HCT116 (cell line): ENCODE measurements around the gene MTURN. TPM values are rescaled to one million over a fixed set of nuclear protein-coding genes. Genes with fewer than 3 reads are reported as not detected.

Experiments
- ATAC-seq: fragments of 200-7000 bp; cut with Tn5 transposase; 2 replicates; pipeline ENCODE4 v1.9.1; 2020; ENCODE audit warnings: mild to moderate bottlenecking, moderate library complexity
- BruUV-seq: library from RNA; stranded (reverse); fragments of 400-500 nt; replicated peaks from 2 replicates; lab custom pipeline; 2021; lab: Mats Ljungman, UMichigan
- CTCF ChIA-PET: fragments of 300-600 bp; sonication (Branson Sonifier 250); formaldehyde crosslinking; loops from one replicate; lab custom pipeline; 2021; ENCODE audit warnings: antibody characterized with exemption; lab: Charles Lee
- POLR2A ChIA-PET: fragments of 300-600, 350-600 bp; sonication (Branson Sonifier 250); formaldehyde crosslinking; loops from one replicate; lab custom pipeline; 2021; ENCODE audit warnings: antibody characterized with exemption; lab: Charles Lee
- RAD21 ChIA-PET, 2 experiments: fragments of 300-600 bp; sonication (Branson Sonifier 250); formaldehyde crosslinking; loops; one replicate each; lab custom pipeline; 2023; ENCODE audit warnings: low total read pairs in 2 of 2; ENCODE audit not compliant: uncharacterized antibody in 2 of 2, unreplicated experiment in 2 of 2, low non-redundant PET in 1 of 2; lab: Charles Lee
- DNase-seq: peaks from one replicate; pipeline ENCODE4 v3.0.0-alpha.2; 2010; ENCODE audit warnings: low read depth, low spot score
- H2AFZ ChIP-seq: fragments of 200-600 bp; shearing (Covaris generic), sonication (generic); 2 replicates; pipeline ENCODE4 v1.6.1; 2017; ENCODE audit warnings: low read depth, mixed run types, mixed read lengths, antibody characterized with exemption, low read length; ENCODE audit not compliant: poor library complexity, severe bottlenecking
- H3K27ac ChIP-seq: 2 replicates; pipeline ENCODE4 v1.5.1; 2012; ENCODE audit warnings: low read depth, low read length
- H3K27me3 ChIP-seq: fragments of 200-600 bp; sonication (generic); 2 replicates; pipeline ENCODE4 v1.6.1; 2016; ENCODE audit warnings: mixed run types, low read length, mixed read lengths; ENCODE audit not compliant: insufficient read depth
- H3K36me3 ChIP-seq, 2 experiments: fragments of 200-500 bp in 1 of 2; fragments of 200-600 bp in 1 of 2; sonication (Bioruptor generic) in 1 of 2; sonication (generic) in 1 of 2; 2 replicates each; pipeline versions ENCODE4 v1.5.1 to v1.6.1; 2014 to 2016; ENCODE audit warnings: low read length in 2 of 2, inconsistent platforms in 1 of 2, mixed read lengths in 1 of 2, mixed run types in 1 of 2; ENCODE audit not compliant: insufficient read depth in 2 of 2, control insufficient read depth in 1 of 2
- H3K4me1 ChIP-seq, 2 experiments: fragments of 200-600 bp in 1 of 2; sonication (generic) in 1 of 2; 2 replicates each; pipeline versions ENCODE4 v1.5.1 to v1.6.1; 2012 to 2017; ENCODE audit warnings: low read length in 2 of 2, inconsistent platforms in 1 of 2, mild to moderate bottlenecking in 1 of 2, mixed read lengths in 1 of 2, mixed run types in 1 of 2, moderate library complexity in 1 of 2; ENCODE audit not compliant: insufficient read depth in 2 of 2, control insufficient read depth in 1 of 2
- H3K4me2 ChIP-seq: fragments of 200-600 bp; sonication (generic); 2 replicates; pipeline ENCODE4 v1.6.1; 2017; ENCODE audit warnings: mixed run types, low read length, mixed read lengths
- H3K4me3 ChIP-seq, 2 experiments: fragments of 200-600 bp in 1 of 2; sonication (generic) in 1 of 2; replicated peaks in 1 of 2; 2 replicates each; pipeline ENCODE4 v1.5.1; 2011 to 2016; ENCODE audit warnings: low read length in 2 of 2, control low read depth in 1 of 2, low read depth in 1 of 2, mild to moderate bottlenecking in 1 of 2, mixed read lengths in 1 of 2, mixed run types in 1 of 2
- H3K79me2 ChIP-seq: fragments of 200-600 bp; sonication (generic); 2 replicates; pipeline ENCODE4 v1.6.1; 2017; ENCODE audit warnings: mild to moderate bottlenecking, mixed run types, low read length, moderate library complexity, mixed read lengths; ENCODE audit not compliant: insufficient read depth
- H3K9ac ChIP-seq: fragments of 200-600 bp; sonication (generic); 2 replicates; pipeline ENCODE4 v1.6.1; 2016; ENCODE audit warnings: low read length, mixed read lengths
- H3K9me2 ChIP-seq: fragments of 200-600 bp; sonication (generic), shearing (Covaris generic); 2 replicates; pipeline ENCODE4 v1.6.1; 2017; ENCODE audit warnings: mixed run types, mild to moderate bottlenecking, moderate library complexity; ENCODE audit not compliant: insufficient read depth
- H3K9me3 ChIP-seq, 2 experiments: fragments of 200-500 bp in 1 of 2; fragments of 200-600 bp in 1 of 2; sonication (Bioruptor generic) in 1 of 2; sonication (generic) in 1 of 2; 2 replicates each; pipeline ENCODE4 v1.6.1; 2014 to 2017; ENCODE audit warnings: low read length in 2 of 2, mixed read lengths in 2 of 2, inconsistent platforms in 1 of 2, low read depth in 1 of 2, mild to moderate bottlenecking in 1 of 2, mixed run types in 1 of 2, moderate library complexity in 1 of 2; ENCODE audit not compliant: control insufficient read depth in 1 of 2, insufficient read depth in 1 of 2
- H4K20me1 ChIP-seq: fragments of 200-600 bp; sonication (generic), shearing (Covaris generic); 2 replicates; pipeline ENCODE4 v1.6.1; 2017; ENCODE audit warnings: mixed run types, mild to moderate bottlenecking, moderate library complexity; ENCODE audit not compliant: insufficient read depth
- CBX3 ChIP-seq: IDR thresholded peaks from 2 replicates; pipeline ENCODE4 v1.6.1; 2012; ENCODE audit warnings: low read depth
- CEBPB ChIP-seq: IDR thresholded peaks from 2 replicates; pipeline ENCODE4 v1.6.1; 2012; ENCODE audit warnings: low read depth
- CTCF ChIP-seq, 3 experiments: fragments of 200-600 bp in 1 of 3; sonication (generic) in 1 of 3; IDR thresholded peaks in 2 of 3; conservative IDR thresholded peaks in 1 of 3; 2 replicates each; pipeline ENCODE4 v1.5.1; 2012 to 2017; ENCODE audit warnings: low read depth in 2 of 3, low read length in 2 of 3, antibody characterized with exemption in 1 of 3, borderline replicate concordance in 1 of 3, control low read depth in 1 of 3, mild to moderate bottlenecking in 1 of 3, mixed read lengths in 1 of 3, mixed run types in 1 of 3, moderate library complexity in 1 of 3; ENCODE audit not compliant: insufficient read depth in 1 of 3
- EGR1 ChIP-seq: IDR thresholded peaks from 2 replicates; pipeline ENCODE4 v1.6.1; 2012; ENCODE audit warnings: low read depth
- ELF1 ChIP-seq: IDR thresholded peaks from 2 replicates; pipeline ENCODE4 v1.6.1; 2012; ENCODE audit warnings: low read depth, borderline replicate concordance
- EZH2phosphoT487 ChIP-seq: fragments of 200-600 bp; IDR thresholded peaks from 2 replicates; pipeline ENCODE4 v1.6.1; 2018; ENCODE audit warnings: antibody characterized with exemption, borderline replicate concordance
- FOSL1 ChIP-seq: IDR thresholded peaks from 2 replicates; pipeline ENCODE4 v1.6.1; 2012; ENCODE audit warnings: low read depth
- JUND ChIP-seq: IDR thresholded peaks from 2 replicates; pipeline ENCODE4 v1.6.1; 2012
- MAX ChIP-seq: IDR thresholded peaks from 2 replicates; pipeline ENCODE4 v1.6.1; 2012
- POLR2A ChIP-seq: IDR thresholded peaks from 2 replicates; pipeline ENCODE4 v1.7.0; 2011; ENCODE audit warnings: borderline replicate concordance; ENCODE audit not compliant: insufficient read depth, insufficient read length; ENCODE audit errors: extremely low read depth
- RAD21 ChIP-seq: IDR thresholded peaks from 2 replicates; pipeline ENCODE4 v1.6.1; 2012; ENCODE audit warnings: low read depth, mild to moderate bottlenecking
- REST ChIP-seq: IDR thresholded peaks from 2 replicates; pipeline ENCODE4 v1.6.1; 2012; ENCODE audit warnings: low read depth
- SIN3A ChIP-seq: IDR thresholded peaks from 2 replicates; pipeline ENCODE4 v1.6.1; 2012; ENCODE audit warnings: low read depth
- SP1 ChIP-seq: IDR thresholded peaks from 2 replicates; pipeline ENCODE4 v1.6.1; 2012; ENCODE audit warnings: low read depth
- TCF7L2 ChIP-seq: IDR thresholded peaks from 2 replicates; pipeline ENCODE4 v1.7.0; 2011; ENCODE audit warnings: borderline replicate concordance, inconsistent platforms; ENCODE audit not compliant: insufficient read depth, insufficient read length; ENCODE audit errors: extremely low read depth
- ZBTB33 ChIP-seq: IDR thresholded peaks from 2 replicates; pipeline ENCODE4 v1.6.1; 2011; ENCODE audit warnings: mild to moderate bottlenecking, low read length, moderate library complexity; ENCODE audit not compliant: insufficient replicate concordance; ENCODE audit errors: extremely low read depth
- ZFX ChIP-seq: fragments of 450-650 bp; IDR thresholded peaks from 2 replicates; pipeline ENCODE4 v1.6.1; 2017
- ZNF274 ChIP-seq: fragments of 200-500 bp; sonication (Bioruptor generic); IDR thresholded peaks from 2 replicates; pipeline ENCODE4 v1.6.1; 2014; ENCODE audit warnings: mild to moderate bottlenecking, low read depth, low read length, inconsistent platforms
- intact Hi-C: fragments of 100-400 bp; cut with micrococcal nuclease; formaldehyde crosslinking; loops from 2 replicates; pipeline ENCODE4 v1.10.0; 2022
- total RNA-seq: library from RNA; stranded (reverse); gene quantifications from one replicate; pipeline ENCODE4 v1.2.1, GENCODE V29; 2021; ENCODE audit not compliant: unreplicated experiment

MTURN gene
- total RNA-seq, 1 experiment from 2014 or later = 7.5 TPM

- no peaks in the 10 kb centered on the region for H3K4me1 ChIP-seq
- H3K9me2 ChIP-seq = no peaks in the 10 kb centered on the region
- H3K4me2 ChIP-seq = no peak overlapping the region
- POLR2A ChIA-PET = no interaction called here
- CTCF ChIA-PET = no interaction called here
- no peaks in the 10 kb centered on the region for H3K79me2 ChIP-seq
- no peak overlapping the region for H3K27ac ChIP-seq
- H3K36me3 ChIP-seq = no peaks in the 10 kb centered on the region
- RAD21 ChIA-PET = no interaction called here
- no peak overlapping the region for H3K4me3 ChIP-seq
- no peak for DNase-seq
- peaks cover 11 to 20% of the 10 kb centered on the region in 2 experiments; a peak in 2 of 4 replicates for H3K9me3 ChIP-seq
- intact Hi-C loops = no loop called here
- BruUV-seq = no TSS peak
- no peaks in the 10 kb centered on the region for H3K27me3 ChIP-seq
- no peak overlapping the region for H2AFZ ChIP-seq
- H3K9ac ChIP-seq = no peak overlapping the region
- H4K20me1 ChIP-seq = no peaks in the 10 kb centered on the region
- TF ChIP-seq CEBPB (no peak), ZFX (no peak), TCF7L2 (no peak), ZBTB33 (no peak), EZH2phosphoT487 (no peak), CTCF (IDR thresholded peaks at IDR 0.05 in 2 of 3, conservative IDR thresholded peaks at IDR 0.05 in 1 of 3; ENCODE audit: borderline replicate concordance in 1 of 3, insufficient read depth in 1 of 3, low read depth in 2 of 3, low read length in 2 of 3) (no peak), REST (no peak), CBX3 (no peak), POLR2A (no peak), ZNF274 (no peak), FOSL1 (no peak), SP1 (no peak), ELF1 (no peak), RAD21 (no peak), MAX (no peak), SIN3A (no peak), EGR1 (no peak), JUND (no peak)
- ATAC-seq = no peak
These were observed 22.6 kb upstream of the MTURN start for GRCh38 chr7:30112103-30112713.
